Right renal pelvis (tissue), 4 donors: Measurements from ENCODE around the gene LMBR1. TPM values are rescaled to one million over a fixed set of nuclear protein-coding genes. Genes with fewer than 3 reads are reported as not detected.
"Not testable (repeated sequence)": the region's sequence is repeated elsewhere in the genome, so short reads cannot be mapped to it uniquely, and the experiment has no call there.

Experiments used
- DNase-seq, 4 donors: peaks; one replicate each; pipeline ENCODE4 v3.0.0-alpha.2; 2013; ENCODE audit warnings: low read depth in 4 of 4, low spot score in 3 of 4, missing footprints in 1 of 4
- polyA plus RNA-seq, 4 donors: library from polyadenylated mRNA; unstranded; fragments of 120-200 nt; gene quantifications; one replicate each; pipeline ENCODE4 v1.2.1, GENCODE V29; 2013; ENCODE audit not compliant: insufficient read length in 4 of 4

Gene LMBR1
- polyA plus RNA-seq, 4 donors, result 44.2 to 56.2 (median 51.4) TPM

GRCh38 chr7:156703773-156704482 lies 189.1 kb downstream of the LMBR1 start:
- no peak for DNase-seq

- DNase-seq, result no peak
Observed at GRCh38 chr7:156703209-156703608, 189.8 kb downstream of the LMBR1 start.

GRCh38 chr7:156702399-156702798 lies 190.6 kb downstream of the LMBR1 start:
- DNase-seq, result no peak

GRCh38 chr7:156701787-156702186 lies 191.2 kb downstream of the LMBR1 start:
- not testable (repeated sequence) for DNase-seq

GRCh38 chr7:156698512-156698911 lies 194.5 kb downstream of the LMBR1 start:
- not testable (repeated sequence) for DNase-seq

- DNase-seq, result not testable (repeated sequence)
Observed at GRCh38 chr7:156697283-156697682, 195.7 kb downstream of the LMBR1 start.

GRCh38 chr7:156693627-156694026 lies 199.4 kb downstream of the LMBR1 start:
- no peak for DNase-seq

GRCh38 chr7:156692849-156693248 lies 200.1 kb downstream of the LMBR1 start:
- no peak for DNase-seq

- no peak for DNase-seq
Observed at GRCh38 chr7:156691764-156692163, 201.2 kb downstream of the LMBR1 start.

GRCh38 chr7:156684661-156685060 lies 208.3 kb downstream of the LMBR1 start:
- peak in 1 of 4 donors; percentile 10 for DNase-seq

GRCh38 chr7:156684251-156684650 lies 208.7 kb downstream of the LMBR1 start:
- no peak for DNase-seq

GRCh38 chr7:156682928-156683327 lies 210.1 kb downstream of the LMBR1 start:
- DNase-seq, result no peak

- no peak for DNase-seq
Observed at GRCh38 chr7:156680281-156680680, 212.7 kb downstream of the LMBR1 start.

- DNase-seq, result no peak
Observed at GRCh38 chr7:156677374-156678054, 215.5 kb downstream of the LMBR1 start.

- DNase-seq, result no peak
Observed at GRCh38 chr7:156676263-156676662, 216.7 kb downstream of the LMBR1 start.

GRCh38 chr7:156675721-156676120 lies 217.3 kb downstream of the LMBR1 start:
- no peak for DNase-seq

GRCh38 chr7:156673902-156674301 lies 219.1 kb downstream of the LMBR1 start:
- DNase-seq, result no peak

- DNase-seq, result no peak
Observed at GRCh38 chr7:156673454-156673853, 219.5 kb downstream of the LMBR1 start.

- no peak for DNase-seq
Observed at GRCh38 chr7:156669035-156669828, 223.8 kb downstream of the LMBR1 start.

GRCh38 chr7:156668130-156668741 lies 224.7 kb downstream of the LMBR1 start:
- DNase-seq, result no peak

GRCh38 chr7:156667110-156667426 lies 225.9 kb downstream of the LMBR1 start:
- no peak for DNase-seq
